Astrocyte of the spinal cord (primary cell): ENCODE data around the gene LRRC26.

Experiments
- DNase-seq: peaks from one replicate; pipeline ENCODE4 v3.0.0; 2011; ENCODE audit warnings: low read depth, low spot score
- H3K4me3 ChIP-seq: 2 replicates; pipeline ENCODE4 v1.5.1; 2011; ENCODE audit warnings: low read depth, mild to moderate bottlenecking, low read length, moderate library complexity
- CTCF ChIP-seq: IDR thresholded peaks from 2 replicates; pipeline ENCODE4 v1.5.1; 2012; ENCODE audit warnings: low read depth, mild to moderate bottlenecking, low read length, inconsistent platforms
- in situ Hi-C: cut with HindIII; loops from 2 replicates; pipeline ENCODE4 v1.10.0; 2017; ENCODE audit warnings: low sequenced_read_pairs

The LRRC26 gene

DNA sequence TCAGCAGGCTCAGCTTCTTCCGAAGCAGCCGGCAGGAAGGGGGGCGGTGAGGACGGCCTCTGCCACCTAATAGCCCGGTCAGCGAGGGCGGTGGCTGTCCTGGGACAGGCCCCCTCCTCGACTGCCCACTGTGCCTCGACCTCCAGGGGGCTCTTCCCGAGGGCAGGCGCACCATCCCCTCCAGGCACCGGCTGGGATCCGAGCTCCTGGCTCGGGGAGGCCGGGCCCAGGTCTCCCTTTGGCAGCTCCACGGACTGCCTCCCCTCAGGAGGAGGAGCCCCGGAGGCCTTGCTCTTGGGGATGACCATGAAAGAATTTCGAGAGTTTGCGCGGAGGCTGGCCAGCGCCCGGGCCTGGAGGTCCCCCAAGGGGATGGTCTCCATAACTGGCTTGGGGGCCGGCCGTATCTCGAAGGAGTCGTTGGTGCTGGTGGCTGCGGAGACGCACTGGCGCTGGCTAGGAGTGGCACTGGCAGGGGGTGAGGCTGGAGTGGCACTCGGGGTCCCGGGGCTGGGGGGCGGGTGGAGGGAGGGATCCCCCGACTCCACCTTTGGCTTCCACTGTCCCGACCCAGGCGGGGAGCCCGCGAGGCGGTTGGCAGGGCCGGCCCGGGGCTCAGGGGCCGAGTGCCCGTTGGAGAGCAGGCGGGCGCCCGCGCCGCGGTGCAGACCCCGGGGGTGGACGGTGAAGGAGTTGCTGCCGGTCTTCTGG, 29.7 kb upstream of the LRRC26 start:
- in situ Hi-C loops, result no loop called here
- DNase-seq, result peak; percentile 19
- peak overlapping the region; percentile 37 for H3K4me3 ChIP-seq
- no peak for TF ChIP-seq CTCF

- in situ Hi-C loops, result no loop called here
- no peak for DNase-seq
- no peak for TF ChIP-seq CTCF
- H3K4me3 ChIP-seq, result no peak overlapping the region
Measured at GRCh38 chr9:137198902-137199283, 29.0 kb upstream of the LRRC26 start.

DNA sequence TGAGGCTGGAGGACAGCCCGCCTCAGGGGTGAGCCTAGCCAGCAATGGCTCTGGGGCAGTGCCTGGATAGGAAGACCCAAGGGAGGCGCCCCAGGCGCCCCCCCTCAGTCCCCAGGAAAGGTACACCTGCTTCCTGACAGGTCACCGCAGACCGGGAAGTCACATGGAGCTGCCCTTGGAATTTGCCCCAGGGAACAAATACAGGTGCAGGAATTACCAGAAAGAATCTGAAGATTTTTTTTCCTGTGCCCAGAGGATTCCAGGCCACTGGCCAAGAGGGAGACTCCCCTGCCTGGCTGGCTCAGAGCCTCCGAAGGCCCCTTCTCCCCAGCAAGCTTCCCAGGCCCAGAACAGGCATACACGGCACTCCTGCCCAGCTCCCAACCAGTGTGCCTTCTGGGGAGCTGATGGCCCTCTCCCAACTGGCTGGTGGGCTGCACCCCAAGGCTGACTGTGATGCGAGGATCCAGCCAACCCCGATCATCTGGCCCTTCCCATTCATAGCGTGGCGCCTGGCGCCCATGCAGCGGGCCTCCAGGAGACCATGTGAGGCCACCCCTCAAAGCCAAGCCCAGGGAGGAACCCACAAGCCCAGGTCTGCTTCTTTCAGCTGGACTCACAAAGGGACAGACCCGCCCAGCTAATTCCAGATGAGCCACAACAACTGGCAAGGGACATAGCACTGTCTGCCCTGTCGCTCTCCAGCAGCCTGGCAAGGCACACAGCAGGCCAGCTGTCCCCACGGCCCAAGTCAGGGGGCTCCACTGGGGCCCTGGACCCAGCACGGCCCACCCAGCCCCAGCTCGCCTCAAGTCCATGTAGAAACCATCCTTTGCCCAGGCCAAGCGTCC, 28.4 kb upstream of the LRRC26 start:
- DNase-seq, result no peak
- no peak overlapping the region for H3K4me3 ChIP-seq
- in situ Hi-C loops, result no loop called here
- no peak for TF ChIP-seq CTCF

GRCh38 chr9:137195525-137196220, 25.8 kb upstream of the LRRC26 start:
- no peak overlapping the region for H3K4me3 ChIP-seq
- in situ Hi-C loops, result no loop called here
- DNase-seq, result no peak
- TF ChIP-seq CTCF, result no peak

DNA sequence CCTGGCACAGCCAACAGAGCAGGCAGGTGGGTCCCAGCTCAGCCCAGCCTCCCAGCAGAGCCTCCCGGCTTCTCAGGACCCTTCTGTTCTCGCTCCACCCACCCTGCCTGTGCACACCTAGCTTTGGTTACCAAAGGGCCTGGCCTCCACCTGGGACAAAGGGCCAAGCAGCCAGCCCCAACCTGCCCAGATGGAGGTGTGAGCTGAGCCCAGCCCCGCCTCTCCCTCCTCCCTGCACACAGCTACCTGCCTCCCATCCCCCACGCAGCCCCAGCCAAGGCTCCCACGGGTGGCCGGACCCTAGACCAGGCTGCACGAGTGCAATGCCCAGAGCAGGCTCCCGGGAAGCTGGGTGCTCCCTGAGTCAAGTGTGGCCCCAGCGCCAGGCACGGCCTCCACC, 25.1 kb upstream of the LRRC26 start:
- no peak for TF ChIP-seq CTCF
- no peak overlapping the region for H3K4me3 ChIP-seq
- in situ Hi-C loops, result no loop called here

GRCh38 chr9:137194388-137194787, 24.5 kb upstream of the LRRC26 start:
- H3K4me3 ChIP-seq, result no peak overlapping the region
- TF ChIP-seq CTCF, result no peak
- DNase-seq, result no peak
- in situ Hi-C loops, result no loop called here

More for the DNA sequence above, 25.1 kb upstream of the LRRC26 start:
- no peak for DNase-seq
